IMR-90 (cell line): Measurements from ENCODE around the gene EPO. TPM values are rescaled to one million over a fixed set of nuclear protein-coding genes. Genes with fewer than 3 reads are reported as not detected.

Source experiments
- ATAC-seq: fragments of 200-7000 bp; cut with Tn5 transposase; 2 replicates; pipeline ENCODE4 v1.9.1; 2020; ENCODE audit warnings: low read depth, mild to moderate bottlenecking, moderate library complexity
- BruUV-seq: library from RNA; stranded (reverse); fragments of 400-500 nt; replicated peaks from 2 replicates; lab custom pipeline; 2021; lab: Mats Ljungman, UMichigan
- CTCF ChIA-PET: fragments of 300-600 bp; formaldehyde crosslinking; extraction: SDS; loops from one replicate; lab custom pipeline; 2021; ENCODE audit warnings: antibody characterized with exemption; lab: Yijun Ruan, JAX
- POLR2A ChIA-PET: fragments of 300-600 bp; sonication (Branson Sonifier 250); formaldehyde crosslinking; loops from one replicate; lab custom pipeline; 2022; ENCODE audit warnings: antibody characterized with exemption; ENCODE audit not compliant: unreplicated experiment; lab: Charles Lee
- DNase-seq: peaks from one replicate; pipeline ENCODE4 v3.0.0; 2013
- H2AFZ ChIP-seq: replicated peaks from 2 replicates; pipeline ENCODE3; 2013; ENCODE audit warnings: low read length, mild to moderate bottlenecking; ENCODE audit not compliant: poor library complexity
- H2AK5ac ChIP-seq: 2 replicates; pipeline ENCODE4 v1.6.1; 2013; ENCODE audit warnings: low read depth, low read length, inconsistent platforms
- H2AK9ac ChIP-seq: replicated peaks from 2 replicates; pipeline ENCODE3; 2013; ENCODE audit warnings: mild to moderate bottlenecking, low read depth, low read length, moderate library complexity; ENCODE audit not compliant: poor library complexity
- H2BK120ac ChIP-seq: 2 replicates; pipeline ENCODE4 v1.6.1; 2013; ENCODE audit warnings: low read depth, low read length, inconsistent platforms
- H2BK15ac ChIP-seq: 3 replicates; pipeline ENCODE4 v1.6.1; 2013; ENCODE audit warnings: low read depth, low read length, inconsistent platforms
- H2BK20ac ChIP-seq: 2 replicates; pipeline ENCODE4 v1.6.1; 2013; ENCODE audit warnings: low read depth, mild to moderate bottlenecking, inconsistent platforms, low read length, moderate library complexity
- H2BK5ac ChIP-seq: 2 replicates; pipeline ENCODE4 v1.6.1; 2013; ENCODE audit warnings: mild to moderate bottlenecking, low read depth, low read length, inconsistent platforms; ENCODE audit not compliant: poor library complexity, severe bottlenecking
- H3K14ac ChIP-seq: replicated peaks from 2 replicates; pipeline ENCODE4 v1.6.1; 2013; ENCODE audit warnings: low read depth, low read length, inconsistent platforms
- H3K18ac ChIP-seq: 2 replicates; pipeline ENCODE4 v1.6.1; 2013; ENCODE audit warnings: low read depth, low read length, control low read depth
- H3K23ac ChIP-seq: 2 replicates; pipeline ENCODE4 v1.6.1; 2013; ENCODE audit warnings: low read depth, low read length, inconsistent platforms
- H3K27ac ChIP-seq: 2 replicates; pipeline ENCODE4 v1.5.1; 2013; ENCODE audit warnings: mild to moderate bottlenecking, control low read depth, low read length; ENCODE audit not compliant: insufficient read depth
- H3K27me3 ChIP-seq: 2 replicates; pipeline ENCODE4 v1.6.1; 2013; ENCODE audit warnings: low read length; ENCODE audit not compliant: control insufficient read depth, insufficient read depth
- H3K36me3 ChIP-seq: 2 replicates; pipeline ENCODE4 v1.6.1; 2013; ENCODE audit warnings: low read length, mixed read lengths; ENCODE audit not compliant: control insufficient read depth, insufficient read depth
- H3K4ac ChIP-seq: 2 replicates; pipeline ENCODE4 v1.6.1; 2013; ENCODE audit warnings: low read depth, low read length, inconsistent platforms
- H3K4me1 ChIP-seq: 2 replicates; pipeline ENCODE4 v1.6.1; 2013; ENCODE audit warnings: low read length, mixed read lengths; ENCODE audit not compliant: control insufficient read depth, insufficient read depth
- H3K4me2 ChIP-seq: 2 replicates; pipeline ENCODE4 v1.6.1; 2013; ENCODE audit warnings: low read depth, mild to moderate bottlenecking, control low read depth, low read length, moderate library complexity
- H3K4me3 ChIP-seq: 2 replicates; pipeline ENCODE4 v1.5.1; 2013; ENCODE audit warnings: low read depth, mild to moderate bottlenecking, control low read depth, low read length, moderate library complexity; ENCODE audit not compliant: insufficient read depth
- H3K56ac ChIP-seq: 2 replicates; pipeline ENCODE4 v1.6.1; 2013; ENCODE audit warnings: low read length, inconsistent platforms; ENCODE audit not compliant: insufficient read depth; ENCODE audit errors: extremely low read depth
- H3K79me1 ChIP-seq, 2 experiments: 2 replicates each; pipeline ENCODE4 v1.6.1; 2013; ENCODE audit warnings: low read length in 2 of 2, inconsistent platforms in 1 of 2, low read depth in 1 of 2
- H3K9ac ChIP-seq: 2 replicates; pipeline ENCODE4 v1.6.1; 2013; ENCODE audit warnings: low read depth, low read length, control low read depth
- H3K9me1 ChIP-seq: 2 replicates; pipeline ENCODE4 v1.6.1; 2013; ENCODE audit warnings: low read length, inconsistent platforms; ENCODE audit not compliant: insufficient read depth
- H3K9me3 ChIP-seq: 2 replicates; pipeline ENCODE4 v1.6.1; 2013; ENCODE audit warnings: low read length; ENCODE audit not compliant: control insufficient read depth, insufficient read depth
- H4K20me1 ChIP-seq: 2 replicates; pipeline ENCODE4 v1.6.1; 2013; ENCODE audit warnings: low read length, inconsistent platforms; ENCODE audit not compliant: insufficient read depth
- H4K5ac ChIP-seq: 2 replicates; pipeline ENCODE4 v1.6.1; 2013; ENCODE audit warnings: mild to moderate bottlenecking, low read depth, low read length, control low read depth
- H4K8ac ChIP-seq, 2 experiments: 2 replicates each; pipeline ENCODE4 v1.6.1; 2013; ENCODE audit warnings: low read depth in 2 of 2, low read length in 2 of 2, control low read depth in 1 of 2, inconsistent platforms in 1 of 2
- H4K91ac ChIP-seq: 2 replicates; pipeline ENCODE4 v1.6.1; 2013; ENCODE audit warnings: low read depth, low read length, inconsistent platforms; ENCODE audit not compliant: insufficient read depth
- BHLHE40 ChIP-seq: fragments of 150-350 bp; IDR thresholded peaks from 2 replicates; pipeline ENCODE4 v1.6.1; 2016; ENCODE audit warnings: mild to moderate bottlenecking, low read depth, low read length
- CEBPB ChIP-seq: IDR thresholded peaks from 2 replicates; pipeline ENCODE4 v1.6.1; 2012; ENCODE audit warnings: low read depth, low read length, improper control_type of control experiment
- CHD1 ChIP-seq: IDR thresholded peaks from 2 replicates; pipeline ENCODE4 v1.6.1; 2012; ENCODE audit warnings: low read depth, low read length, improper control_type of control experiment
- ELK1 ChIP-seq: fragments of 150-350 bp; IDR thresholded peaks from 2 replicates; pipeline ENCODE4 v1.6.1; 2016; ENCODE audit warnings: low read depth, mild to moderate bottlenecking, low read length, moderate library complexity, borderline replicate concordance
- FOS ChIP-seq: fragments of 150-350 bp; IDR thresholded peaks from 2 replicates; pipeline ENCODE4 v1.6.1; 2016; ENCODE audit warnings: low read depth, low read length
- MAFK ChIP-seq: IDR thresholded peaks from 2 replicates; pipeline ENCODE4 v1.6.1; 2012; ENCODE audit warnings: low read depth, low read length, improper control_type of control experiment
- MAZ ChIP-seq: IDR thresholded peaks from 2 replicates; pipeline ENCODE4 v1.6.1; 2012; ENCODE audit warnings: low read depth, mild to moderate bottlenecking, low read length, improper control_type of control experiment, moderate library complexity, borderline replicate concordance
- MXI1 ChIP-seq: IDR thresholded peaks from 2 replicates; pipeline ENCODE4 v1.6.1; 2012; ENCODE audit warnings: low read depth, mild to moderate bottlenecking, low read length, moderate library complexity, borderline replicate concordance
- NFE2L2 ChIP-seq: fragments of 150-350 bp; IDR thresholded peaks from 2 replicates; pipeline ENCODE4 v1.6.1; 2016; ENCODE audit warnings: low read depth, mild to moderate bottlenecking, low read length
- POLR2A ChIP-seq: IDR thresholded peaks from 2 replicates; pipeline ENCODE4 v1.6.1; 2012; ENCODE audit warnings: mild to moderate bottlenecking, low read depth, low read length
- RAD21 ChIP-seq: IDR thresholded peaks from 2 replicates; pipeline ENCODE4 v1.6.1; 2012; ENCODE audit warnings: low read length, improper control_type of control experiment
- RCOR1 ChIP-seq: IDR thresholded peaks from 2 replicates; pipeline ENCODE4 v1.6.1; 2012; ENCODE audit warnings: mild to moderate bottlenecking, low read length, improper control_type of control experiment; ENCODE audit not compliant: insufficient replicate concordance
- RFX5 ChIP-seq: IDR thresholded peaks from 2 replicates; pipeline ENCODE4 v1.8.0; 2012; ENCODE audit warnings: low read depth, mild to moderate bottlenecking, low read length, moderate library complexity
- SMC3 ChIP-seq: fragments of 150-350 bp; IDR thresholded peaks from 2 replicates; pipeline ENCODE4 v1.6.1; 2016; ENCODE audit warnings: low read depth, mild to moderate bottlenecking, antibody characterized with exemption, low read length, moderate library complexity
- USF2 ChIP-seq: fragments of 150-350 bp; IDR thresholded peaks from 2 replicates; pipeline ENCODE4 v1.6.1; 2017; ENCODE audit warnings: mild to moderate bottlenecking, antibody characterized with exemption, low read length, low read depth
- WGBS, 2 experiments: methylation state at CpG; one replicate each; pipeline versions ENCODE4 v1.1.5 to v1.1.7; 2013; ENCODE audit warnings: missing lambda C conversion rate in 2 of 2; ENCODE audit not compliant: insufficient read length in 1 of 2; ENCODE audit errors: extremely low coverage in 2 of 2; 5-methylcytosine and 5-hydroxymethylcytosine counted together
- dilution Hi-C: fragments of 300-500 bp; cut with HindIII; formaldehyde crosslinking; loops from one replicate; pipeline ENCODE4 v1.14.3; 2018; ENCODE audit warnings: low sequenced_read_pairs; ENCODE audit not compliant: unreplicated experiment
- in situ Hi-C: fragments of 300-500 bp; cut with MboI; formaldehyde crosslinking; loops from 3 replicates; pipeline ENCODE4 v1.14.3; 2019; ENCODE audit warnings: low sequenced_read_pairs, inconsistent platforms, mixed read lengths
- intact Hi-C: fragments of 100-400 bp; cut with micrococcal nuclease; formaldehyde crosslinking; loops from 2 replicates; pipeline ENCODE4 v1.10.0; 2022
- polyA plus RNA-seq, 3 experiments: library from polyadenylated mRNA; depleted of rRNA; stranded (reverse); fragments of >200 nt; gene quantifications; 2 replicates each; pipeline ENCODE4 v1.2.3, GENCODE V29; 2012; ENCODE audit warnings: low replicate concordance in 1 of 3
- total RNA-seq: library from RNA; depleted of rRNA; stranded (reverse); fragments of >200 nt; gene quantifications from 2 replicates; pipeline ENCODE4 v1.2.3, GENCODE V29; 2012
- TF ChIP-seq, protein P1 (sequence below): conservative IDR thresholded peaks from 2 replicates; pipeline ENCODE4 v1.5.1; 2012; ENCODE audit warnings: mild to moderate bottlenecking, low read depth, low read length, improper control_type of control experiment

EPO gene
- total and polyA plus RNA-seq, 2 of the 4 experiments (the other 2 are of a cell fraction), result not detected

DNA sequence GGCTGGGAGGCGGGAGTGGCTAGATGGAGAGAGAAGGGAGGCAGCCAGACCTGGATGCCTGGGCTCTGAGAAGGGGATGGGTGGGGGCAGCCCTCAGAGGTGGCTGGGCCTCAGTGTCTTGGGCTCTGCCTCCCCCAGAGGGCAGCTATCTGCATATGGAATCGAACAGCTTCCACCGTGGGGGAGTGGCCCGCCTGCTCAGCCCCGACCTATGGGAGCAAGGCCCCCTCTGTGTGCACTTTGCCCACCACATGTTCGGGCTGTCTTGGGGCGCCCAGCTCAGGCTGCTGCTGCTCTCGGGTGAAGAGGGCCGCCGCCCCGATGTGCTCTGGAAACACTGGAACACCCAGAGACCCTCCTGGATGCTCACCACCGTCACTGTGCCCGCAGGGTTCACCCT lies 16.4 kb downstream of the EPO start:
- TF ChIP-seq MAFK, result no peak
- TF ChIP-seq MAZ, result no peak
- TF ChIP-seq FOS, result no peak
- no peak for TF ChIP-seq RCOR1
- no peak for TF ChIP-seq CHD1
- TF ChIP-seq SMC3, result no peak
- TF ChIP-seq BHLHE40, result no peak
- TF ChIP-seq USF2, result no peak
- TF ChIP-seq NFE2L2, result no peak
- no peak for TF ChIP-seq RAD21
- no peak for TF ChIP-seq MXI1
- TF ChIP-seq, protein P1, sequence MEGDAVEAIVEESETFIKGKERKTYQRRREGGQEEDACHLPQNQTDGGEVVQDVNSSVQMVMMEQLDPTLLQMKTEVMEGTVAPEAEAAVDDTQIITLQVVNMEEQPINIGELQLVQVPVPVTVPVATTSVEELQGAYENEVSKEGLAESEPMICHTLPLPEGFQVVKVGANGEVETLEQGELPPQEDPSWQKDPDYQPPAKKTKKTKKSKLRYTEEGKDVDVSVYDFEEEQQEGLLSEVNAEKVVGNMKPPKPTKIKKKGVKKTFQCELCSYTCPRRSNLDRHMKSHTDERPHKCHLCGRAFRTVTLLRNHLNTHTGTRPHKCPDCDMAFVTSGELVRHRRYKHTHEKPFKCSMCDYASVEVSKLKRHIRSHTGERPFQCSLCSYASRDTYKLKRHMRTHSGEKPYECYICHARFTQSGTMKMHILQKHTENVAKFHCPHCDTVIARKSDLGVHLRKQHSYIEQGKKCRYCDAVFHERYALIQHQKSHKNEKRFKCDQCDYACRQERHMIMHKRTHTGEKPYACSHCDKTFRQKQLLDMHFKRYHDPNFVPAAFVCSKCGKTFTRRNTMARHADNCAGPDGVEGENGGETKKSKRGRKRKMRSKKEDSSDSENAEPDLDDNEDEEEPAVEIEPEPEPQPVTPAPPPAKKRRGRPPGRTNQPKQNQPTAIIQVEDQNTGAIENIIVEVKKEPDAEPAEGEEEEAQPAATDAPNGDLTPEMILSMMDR, result no peak
- TF ChIP-seq CEBPB, result no peak
- no peak for TF ChIP-seq POLR2A
- no peak for TF ChIP-seq RFX5
- TF ChIP-seq ELK1, result no peak
- H3K56ac ChIP-seq, result no peak overlapping the region
- no peak overlapping the region for H2BK5ac ChIP-seq
- H3K9ac ChIP-seq, result no peak overlapping the region
- H4K8ac ChIP-seq, result no peak overlapping the region
- no peak overlapping the region for H2BK120ac ChIP-seq
- H2AFZ ChIP-seq, result no peak overlapping the region
- no peak overlapping the region for H3K27ac ChIP-seq
- H2AK5ac ChIP-seq, result no peak overlapping the region
- no peak overlapping the region for H2BK20ac ChIP-seq
- no peak overlapping the region for H3K4ac ChIP-seq
- H4K20me1 ChIP-seq, result no peaks in the 10 kb centered on the region
- no peak for DNase-seq
- ATAC-seq, result no peak
- no peak overlapping the region for H3K18ac ChIP-seq
- H3K14ac ChIP-seq, result no peak overlapping the region
- intact Hi-C loops, result no loop called here
- H3K27me3 ChIP-seq, result peaks cover 37% of the 10 kb centered on the region
- H2BK15ac ChIP-seq, result no peak overlapping the region
- WGBS, 2 experiments, result 61% methylated on average over 11 of the region's 13 CpGs; no CpG with 5 or more reads in 1 of the 2 experiments
- CTCF ChIA-PET, result no interaction called here
- dilution Hi-C loops, result no loop called here
- no peaks in the 10 kb centered on the region for H3K79me1 ChIP-seq
- H3K23ac ChIP-seq, result no peak overlapping the region
- no peaks in the 10 kb centered on the region for H3K9me1 ChIP-seq
- H3K4me3 ChIP-seq, result no peak overlapping the region
- H3K9me3 ChIP-seq, result no peaks in the 10 kb centered on the region
- no peaks in the 10 kb centered on the region for H3K4me1 ChIP-seq
- H2AK9ac ChIP-seq, result no peak overlapping the region
- POLR2A ChIA-PET, result no interaction called here
- H4K5ac ChIP-seq, result no peak overlapping the region
- no TSS peak for BruUV-seq
- H4K91ac ChIP-seq, result no peak overlapping the region
- in situ Hi-C loops, result no loop called here
- no peak overlapping the region for H3K4me2 ChIP-seq
- H3K36me3 ChIP-seq, result no peaks in the 10 kb centered on the region
